ENCODE results near the gene CYREN.
"Not testable (repeated sequence)": the region's sequence is repeated elsewhere in the genome, so short reads cannot be mapped to it uniquely, and the experiment has no call there.

The CYREN gene

DNA sequence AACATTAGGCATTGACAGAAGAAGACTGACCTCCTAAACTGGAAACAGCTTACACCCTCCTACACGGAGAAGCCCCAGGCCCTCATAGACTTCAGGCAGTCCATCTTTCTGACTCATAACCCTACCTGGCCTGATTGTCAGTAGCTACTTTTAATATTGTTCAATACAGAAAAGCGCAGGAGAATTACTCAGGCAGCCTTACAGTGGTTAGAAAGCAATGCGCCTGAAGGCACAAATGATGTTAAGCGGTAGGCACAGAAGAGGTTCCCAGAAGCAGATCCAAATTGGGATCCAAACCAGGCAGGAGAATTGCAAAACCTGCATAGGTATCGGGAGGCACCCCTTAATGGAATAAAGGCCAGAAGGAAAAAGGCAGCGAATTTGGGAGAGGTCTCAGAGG, 5.4 kb upstream of the CYREN start:
- DNase-seq = no peak

DNA sequence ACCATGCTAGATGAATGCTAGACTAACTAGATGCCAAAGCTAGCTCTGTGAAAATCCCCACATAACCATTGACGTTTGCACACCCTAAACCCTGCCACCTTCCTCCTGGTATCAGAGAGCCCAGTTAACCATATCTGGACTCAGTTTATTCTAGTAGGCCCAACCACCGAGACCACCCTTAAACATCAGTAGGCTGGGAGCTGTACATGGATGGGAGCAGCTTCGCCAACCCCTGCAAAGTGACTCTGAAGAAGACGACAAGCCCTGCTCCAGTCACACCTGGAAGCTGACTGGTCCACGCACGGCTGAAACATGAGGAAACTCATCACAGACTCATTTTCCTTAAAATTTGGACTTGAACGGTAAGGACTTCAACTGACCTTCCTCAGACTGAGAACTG, 4.4 kb upstream of the CYREN start:
- no peak for DNase-seq

DNA sequence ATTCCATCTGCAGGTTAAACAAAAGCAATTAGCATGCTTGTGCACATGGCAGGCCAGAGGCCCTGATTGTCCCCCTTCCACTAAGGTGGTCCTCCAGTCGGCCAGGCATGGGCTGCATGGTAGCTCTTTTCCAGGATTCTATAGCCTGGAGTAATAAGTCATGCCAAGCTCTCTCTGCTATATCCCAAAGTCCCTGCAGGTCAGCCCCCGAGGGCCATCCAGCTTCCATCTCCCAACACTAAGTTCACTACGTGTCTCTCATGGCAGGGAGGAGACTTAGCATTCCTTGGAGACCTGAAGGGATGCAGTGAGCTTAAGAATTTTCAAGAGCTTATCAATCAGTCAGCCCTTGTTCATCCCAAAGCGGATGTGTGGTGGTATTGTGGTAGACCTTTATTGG, 3.4 kb upstream of the CYREN start:
- not testable (repeated sequence) for DNase-seq

DNA sequence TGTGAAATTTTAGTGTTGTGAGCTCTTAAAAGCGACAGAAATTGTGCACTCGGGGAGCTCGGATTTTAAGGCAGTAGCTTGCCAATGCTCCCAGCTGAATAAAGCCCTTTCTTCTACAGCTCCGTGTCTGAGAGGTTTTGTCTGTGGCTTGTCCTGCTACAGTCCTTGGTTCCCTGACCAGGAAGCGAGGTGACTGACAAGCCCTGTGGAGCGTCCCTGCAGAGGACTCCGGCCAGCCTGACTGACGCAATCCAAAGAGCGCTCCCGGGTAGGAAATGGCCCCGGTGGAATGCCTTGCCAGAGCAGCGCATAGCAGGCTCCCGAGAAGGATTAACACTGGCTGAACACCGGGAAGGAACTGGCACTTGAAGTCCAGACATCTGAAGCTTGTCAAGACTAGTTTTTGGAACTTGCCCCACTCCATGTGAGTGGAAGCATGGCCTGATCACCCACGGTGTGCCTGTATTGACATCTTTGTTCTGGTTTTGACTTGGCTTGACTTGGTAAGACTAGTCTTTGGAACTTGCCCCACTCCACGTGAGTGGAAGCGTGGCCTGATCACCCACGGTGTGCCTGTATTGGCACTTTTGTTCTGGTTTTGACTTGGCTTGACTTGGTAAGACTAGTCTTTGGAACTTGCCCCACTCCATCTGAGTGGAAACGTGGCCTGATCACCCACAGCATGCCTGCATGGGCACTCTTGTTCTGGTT, 1.2 kb upstream of the CYREN start:
- not testable (repeated sequence) for DNase-seq

DNA sequence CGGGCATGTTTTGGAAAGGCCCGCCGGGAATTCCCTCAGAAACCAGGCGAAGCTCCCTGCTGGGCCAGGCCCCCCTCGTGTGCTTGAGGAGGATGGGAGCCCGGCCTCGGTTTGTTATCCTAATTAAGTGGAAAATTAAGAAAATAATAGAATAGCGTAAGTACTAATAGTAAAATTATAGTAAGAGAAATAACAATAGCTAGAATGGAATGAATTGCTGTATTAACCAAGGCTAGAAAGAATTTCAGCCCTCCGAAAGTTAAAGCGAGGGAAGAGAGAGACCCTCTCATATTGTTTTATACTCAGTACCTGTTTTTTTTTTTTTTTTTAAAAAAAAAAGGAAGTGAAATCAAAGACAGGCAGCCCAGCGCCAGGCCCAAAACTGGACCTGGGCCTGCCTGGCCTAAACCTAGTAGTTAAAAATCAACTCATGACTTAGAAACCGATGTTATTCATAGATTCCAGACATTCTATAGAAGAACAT, 533 bp upstream of the CYREN start:
- DNase-seq = not testable (repeated sequence)

DNA sequence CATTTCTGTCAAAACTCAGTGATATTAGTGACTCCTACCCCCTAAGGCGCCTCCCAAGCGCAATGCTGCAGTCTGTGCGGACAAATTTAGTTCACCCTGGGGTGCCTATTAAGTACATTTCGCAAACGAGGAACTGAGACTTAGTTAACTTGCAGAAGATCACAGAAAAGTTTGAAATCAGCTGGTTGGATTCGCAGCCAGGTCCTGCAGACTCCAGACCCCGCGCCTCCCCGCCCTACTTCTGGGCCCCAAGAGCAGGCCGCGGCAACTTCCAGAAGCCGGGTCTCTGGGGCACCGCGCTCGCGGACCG, 588 bp downstream of the CYREN start:
- no peak for DNase-seq

DNA sequence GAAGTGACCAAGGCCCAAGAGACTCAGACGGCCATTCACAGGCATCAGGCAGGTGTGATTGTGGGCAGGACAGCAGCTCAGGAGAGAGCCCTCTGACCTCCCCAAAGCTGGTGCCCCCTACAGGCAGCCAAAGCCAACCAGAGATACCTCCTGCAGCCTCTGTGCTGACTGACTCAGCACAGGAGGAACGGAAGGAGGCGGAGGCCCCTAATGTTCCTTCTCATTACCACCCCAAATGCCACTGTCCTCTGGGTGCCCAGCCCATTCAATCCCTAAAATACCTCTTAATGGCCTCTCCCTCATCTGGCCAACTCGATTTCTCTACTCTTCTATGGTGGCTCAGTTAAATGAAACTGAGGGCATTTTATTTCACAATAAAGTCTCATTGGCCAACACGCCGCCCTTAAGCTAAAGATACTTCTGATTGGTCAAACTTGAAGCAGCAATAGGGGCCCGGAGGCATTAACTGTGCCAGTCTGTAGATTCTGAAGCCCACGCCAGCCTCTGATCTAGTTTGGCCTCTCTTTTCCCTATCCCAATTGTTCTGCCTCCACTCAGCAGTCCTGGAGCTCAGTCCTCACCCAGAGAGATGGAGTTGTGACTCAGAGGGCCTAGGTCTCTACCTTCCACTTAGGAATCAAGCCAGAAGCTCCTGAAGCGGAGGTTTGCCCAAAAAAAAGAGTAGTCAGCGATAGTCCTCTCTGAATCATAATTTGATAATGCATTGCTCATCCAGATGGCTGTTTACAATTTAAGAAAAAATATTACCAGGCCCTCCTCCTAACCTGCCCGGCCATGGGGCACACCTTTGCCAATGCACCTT, 1.2 kb downstream of the CYREN start:
- DNase-seq = no peak

DNA sequence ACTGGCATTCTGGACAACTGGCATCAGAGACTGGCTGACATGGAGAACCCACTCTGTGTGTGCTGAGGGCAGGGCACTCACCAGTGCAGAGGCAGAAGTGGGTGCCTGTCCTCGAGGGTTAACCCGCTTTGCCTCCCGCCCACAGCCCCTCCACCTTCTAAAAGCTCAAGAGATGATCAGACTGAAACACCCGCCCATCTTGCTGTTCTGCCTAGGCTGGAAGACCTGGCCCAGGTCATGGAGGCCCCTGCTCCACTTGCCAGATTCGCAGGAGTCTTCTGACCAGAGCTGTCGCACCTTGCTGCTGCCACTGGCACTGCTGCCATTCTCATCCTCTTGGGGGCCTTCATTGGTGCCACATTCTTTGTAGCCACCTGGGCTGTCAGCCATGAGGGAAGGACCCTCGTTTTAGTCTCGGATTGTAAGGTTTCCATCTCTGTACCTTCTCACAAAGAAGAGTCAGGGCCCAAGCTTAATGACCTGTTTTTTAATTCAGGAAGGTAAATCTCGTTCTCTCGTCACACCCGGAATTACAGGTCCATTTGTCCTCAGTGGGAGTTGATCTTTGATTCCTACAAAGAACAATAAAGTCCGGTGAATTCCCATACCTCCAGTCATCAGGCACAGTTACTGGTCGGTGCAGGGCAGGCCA, 1.9 kb downstream of the CYREN start:
- no peak for DNase-seq

DNA sequence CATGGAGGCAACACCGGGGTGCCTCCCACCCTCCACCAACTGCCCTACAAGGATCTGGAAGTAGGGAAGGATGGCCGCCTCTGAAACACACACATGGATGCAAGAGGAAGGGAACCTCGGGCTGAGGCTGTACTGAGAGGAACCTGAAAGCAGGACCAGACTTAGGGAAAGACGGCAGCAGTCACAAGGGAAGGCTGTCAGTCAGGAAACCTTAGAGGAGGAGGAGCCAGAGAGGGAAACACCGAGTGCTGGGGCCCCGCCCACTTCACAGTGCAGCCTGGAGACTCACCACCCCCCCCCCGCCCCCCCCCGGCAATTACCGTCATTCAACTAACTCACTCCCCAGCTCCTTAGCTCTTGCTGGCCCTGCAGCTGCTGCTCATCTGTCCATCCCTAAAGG, 2.5 kb downstream of the CYREN start:
- DNase-seq = no peak

DNA sequence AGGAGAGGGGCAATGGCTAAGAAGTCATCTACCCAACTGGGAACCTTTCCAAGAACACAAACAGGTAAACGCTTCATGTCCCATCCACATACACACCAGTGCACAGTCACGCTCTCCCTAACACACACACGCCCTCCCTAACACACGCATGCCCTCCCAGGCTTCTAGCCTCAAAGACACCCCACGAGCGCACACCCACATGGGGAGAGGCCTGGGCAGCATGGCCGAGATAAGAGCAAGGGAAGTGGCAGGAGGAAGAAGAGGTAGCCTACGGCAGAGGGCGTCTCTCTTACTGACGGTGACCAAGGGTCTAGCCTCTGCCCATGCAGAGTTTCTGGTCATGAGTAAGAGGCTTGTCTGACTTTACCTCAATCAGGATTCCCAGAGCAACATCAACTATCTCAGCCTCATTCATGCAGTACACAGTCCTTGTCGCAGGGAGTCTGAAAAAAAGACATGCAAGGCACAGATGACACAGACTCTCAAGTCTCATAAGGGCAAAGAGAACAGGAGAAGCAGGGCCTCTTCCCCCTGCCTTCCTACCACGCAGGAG, 3.1 kb downstream of the CYREN start:
- no peak for DNase-seq

DNA sequence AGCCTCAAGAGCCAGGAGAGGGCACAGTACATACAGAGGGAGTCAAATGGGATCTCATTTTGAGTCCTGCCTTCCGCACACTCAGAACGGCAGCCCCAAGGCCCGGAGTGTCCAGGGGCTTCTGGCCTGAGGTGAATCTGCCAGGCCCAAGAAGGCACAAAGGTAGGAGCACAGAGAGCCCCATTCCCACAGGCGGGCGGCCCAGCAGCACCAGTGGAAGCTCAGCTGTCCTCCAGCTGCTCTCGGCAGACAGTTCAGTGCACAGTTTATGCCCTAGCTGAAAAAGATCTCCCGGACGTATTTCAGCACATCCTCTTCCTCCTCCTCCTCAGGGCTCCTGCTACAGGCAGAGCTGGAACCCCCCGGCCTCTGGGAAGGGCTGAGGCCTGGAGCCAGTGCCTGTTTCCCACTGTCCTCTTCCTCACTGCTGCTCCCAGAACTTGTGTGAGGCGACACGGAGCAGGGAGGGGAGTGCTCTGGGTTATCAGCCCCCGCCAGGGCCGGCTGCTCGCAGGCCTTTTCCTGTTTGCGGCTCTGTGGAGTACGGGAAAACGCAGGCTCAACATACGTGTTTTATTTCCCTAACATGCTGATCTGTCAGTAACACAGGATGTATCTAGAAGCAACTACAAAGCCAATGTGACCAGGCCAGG, 4.0 kb downstream of the CYREN start:
- no peak for DNase-seq

DNA sequence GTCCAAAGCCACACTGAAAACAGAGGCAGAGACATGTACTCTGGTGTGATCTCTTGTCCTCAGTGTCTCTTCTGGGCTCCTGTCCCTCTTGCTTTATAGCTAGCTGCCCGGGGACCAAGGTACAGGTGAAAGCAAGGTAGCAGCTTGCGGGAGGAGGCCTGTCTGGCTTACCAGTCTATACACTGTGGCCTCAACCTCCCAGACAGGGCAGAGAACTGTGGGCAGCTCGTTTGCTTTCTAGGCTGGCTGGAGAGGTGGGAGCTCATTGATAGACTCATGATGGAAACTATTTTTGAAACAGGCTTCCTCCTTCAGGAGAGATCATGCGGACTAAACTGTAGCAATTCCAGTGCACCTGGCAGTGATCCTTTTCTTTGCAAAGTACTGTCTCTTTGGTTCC, 4.6 kb downstream of the CYREN start:
- no peak for DNase-seq

DNA sequence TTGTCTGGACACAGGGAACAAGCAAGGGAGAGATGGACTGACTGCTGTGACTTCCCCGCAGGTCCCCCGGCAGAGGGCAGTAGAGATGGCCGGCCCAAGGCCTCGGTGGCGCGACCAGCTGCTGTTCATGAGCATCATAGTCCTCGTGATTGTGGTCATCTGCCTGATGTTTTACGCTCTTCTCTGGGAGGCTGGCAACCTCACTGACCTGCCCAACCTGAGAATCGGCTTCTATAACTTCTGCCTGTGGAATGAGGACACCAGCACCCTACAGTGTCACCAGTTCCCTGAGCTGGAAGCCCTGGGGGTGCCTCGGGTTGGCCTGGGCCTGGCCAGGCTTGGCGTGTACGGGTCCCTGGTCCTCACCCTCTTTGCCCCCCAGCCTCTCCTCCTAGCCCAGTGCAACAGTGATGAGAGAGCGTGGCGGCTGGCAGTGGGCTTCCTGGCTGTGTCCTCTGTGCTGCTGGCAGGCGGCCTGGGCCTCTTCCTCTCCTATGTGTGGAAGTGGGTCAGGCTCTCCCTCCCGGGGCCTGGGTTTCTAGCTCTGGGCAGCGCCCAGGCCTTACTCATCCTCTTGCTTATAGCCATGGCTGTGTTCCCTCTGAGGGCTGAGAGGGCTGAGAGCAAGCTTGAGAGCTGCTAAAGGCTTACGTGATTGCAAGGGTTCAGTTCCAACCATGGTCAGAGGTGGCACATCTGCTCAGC, 6.0 kb downstream of the CYREN start:
- no peak for DNase-seq

DNA sequence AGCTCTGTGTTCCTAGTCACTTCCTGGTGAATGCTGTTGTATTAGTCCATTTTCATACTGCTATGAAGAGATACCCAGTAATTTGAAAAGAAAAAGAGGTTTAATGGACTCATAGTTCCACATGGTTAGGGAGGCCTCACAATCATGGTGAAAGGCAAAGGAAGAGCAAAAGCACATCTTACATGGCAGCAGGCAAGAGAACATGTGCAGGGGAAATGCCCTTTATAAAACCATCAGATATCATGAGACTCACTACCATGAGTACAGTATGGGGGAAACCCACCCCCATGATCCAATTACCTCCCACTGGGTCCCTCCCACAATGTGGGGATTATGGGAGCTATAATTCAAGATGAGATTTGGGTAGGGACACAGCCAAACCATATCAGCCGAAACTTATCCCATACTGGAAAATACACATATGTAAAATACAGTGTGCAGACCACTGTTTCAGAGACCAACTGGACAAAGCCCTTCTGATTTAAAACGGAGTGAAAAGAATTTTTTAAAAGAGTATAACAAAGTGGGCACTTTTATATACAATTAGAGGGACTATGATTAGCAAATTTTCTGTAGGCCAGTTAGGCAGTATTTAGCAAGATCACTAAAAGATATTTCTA, 8.0 kb downstream of the CYREN start:
- no peak for DNase-seq

DNA sequence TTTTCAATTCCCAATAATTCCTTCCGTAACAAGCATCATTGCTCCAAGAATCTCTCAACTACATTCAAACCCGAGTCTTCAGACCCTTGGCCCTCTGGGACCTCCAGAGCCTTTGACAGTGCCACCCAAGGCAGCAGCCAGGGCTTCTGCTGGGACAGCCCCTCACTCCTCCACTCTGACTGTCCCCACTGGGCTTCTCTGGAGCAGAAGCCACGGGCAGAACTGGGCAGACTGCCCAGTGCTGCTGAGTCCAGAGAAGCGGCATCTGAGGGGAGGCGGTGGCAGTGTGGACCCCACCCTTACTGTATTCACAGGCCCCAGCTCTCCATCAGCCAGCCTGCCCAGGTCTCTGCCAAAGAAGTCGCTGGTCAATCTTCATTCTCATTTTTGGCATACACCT, 8.8 kb downstream of the CYREN start:
- DNase-seq = no peak

DNA sequence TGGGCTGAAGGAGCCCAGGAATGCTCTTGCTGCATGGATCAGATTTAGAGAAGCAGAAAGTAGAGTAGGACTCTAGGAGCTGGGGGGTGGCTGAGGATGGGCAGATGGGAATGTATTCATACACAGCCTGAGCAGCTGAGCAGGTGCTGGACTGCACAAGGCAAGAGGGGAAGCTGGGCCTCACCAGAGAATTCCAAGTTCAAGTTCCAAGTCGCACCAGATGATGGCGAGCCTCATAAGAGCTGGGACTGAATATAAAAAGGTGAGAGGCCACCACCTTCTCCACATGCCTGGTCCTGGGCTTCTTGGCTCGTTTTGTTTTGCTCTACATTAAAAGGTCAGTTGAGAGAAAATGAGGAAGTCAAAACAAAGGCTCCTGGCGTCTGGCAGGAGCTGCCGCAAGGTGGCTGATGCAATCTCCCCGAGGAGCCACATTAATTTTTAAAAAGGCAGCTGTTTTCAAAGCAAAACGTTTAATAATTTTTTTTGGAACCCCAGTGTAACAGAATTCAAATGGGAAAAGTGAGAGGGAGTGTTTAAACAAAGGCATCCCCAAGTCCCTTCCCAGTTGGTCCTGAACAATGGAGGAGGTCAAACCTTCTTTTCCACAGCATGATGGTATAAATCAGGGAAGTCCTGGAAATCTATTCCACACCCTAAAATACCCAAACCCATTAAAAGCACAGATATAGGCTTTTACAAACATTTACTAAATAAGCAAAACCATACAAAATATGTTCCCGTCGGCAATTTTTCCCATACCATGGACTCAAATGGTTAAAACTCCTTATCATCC, 9.5 kb downstream of the CYREN start:
- DNase-seq = no peak

DNA sequence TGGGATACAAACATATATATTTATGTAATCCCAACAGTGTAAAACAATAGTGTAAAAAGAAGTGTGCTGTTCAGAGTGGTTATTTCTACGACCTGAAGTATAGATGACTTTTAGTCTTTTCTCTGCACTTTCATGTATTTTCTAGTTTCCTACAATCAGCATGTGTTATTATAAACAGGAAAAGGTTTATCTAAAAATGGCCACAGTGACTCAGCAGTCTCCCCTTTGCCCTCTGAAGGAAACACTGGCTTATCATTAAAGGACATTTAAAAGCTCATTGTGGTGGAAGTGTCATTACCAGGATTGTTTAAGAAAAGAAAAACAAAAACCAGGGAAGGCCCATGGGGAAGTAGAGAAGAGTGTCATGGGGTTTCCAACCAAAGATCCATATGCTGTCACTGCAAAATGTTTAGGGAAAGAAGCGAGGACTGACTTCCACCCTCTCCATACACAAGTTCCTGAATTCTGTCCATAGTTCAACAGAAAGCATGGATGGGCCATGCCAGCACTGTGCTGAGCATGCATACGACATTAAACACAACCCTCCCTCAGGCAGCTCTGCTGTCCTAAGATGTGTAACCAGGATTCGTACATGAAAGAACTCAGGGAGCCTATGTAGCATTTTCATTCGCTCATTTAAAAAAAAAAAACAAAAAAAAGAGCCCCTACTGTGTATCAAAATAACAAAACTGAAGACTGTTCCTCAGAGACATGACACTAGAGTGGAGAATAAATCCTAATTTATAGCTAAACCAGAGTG, 10.2 kb downstream of the CYREN start:
- no peak for DNase-seq

DNA sequence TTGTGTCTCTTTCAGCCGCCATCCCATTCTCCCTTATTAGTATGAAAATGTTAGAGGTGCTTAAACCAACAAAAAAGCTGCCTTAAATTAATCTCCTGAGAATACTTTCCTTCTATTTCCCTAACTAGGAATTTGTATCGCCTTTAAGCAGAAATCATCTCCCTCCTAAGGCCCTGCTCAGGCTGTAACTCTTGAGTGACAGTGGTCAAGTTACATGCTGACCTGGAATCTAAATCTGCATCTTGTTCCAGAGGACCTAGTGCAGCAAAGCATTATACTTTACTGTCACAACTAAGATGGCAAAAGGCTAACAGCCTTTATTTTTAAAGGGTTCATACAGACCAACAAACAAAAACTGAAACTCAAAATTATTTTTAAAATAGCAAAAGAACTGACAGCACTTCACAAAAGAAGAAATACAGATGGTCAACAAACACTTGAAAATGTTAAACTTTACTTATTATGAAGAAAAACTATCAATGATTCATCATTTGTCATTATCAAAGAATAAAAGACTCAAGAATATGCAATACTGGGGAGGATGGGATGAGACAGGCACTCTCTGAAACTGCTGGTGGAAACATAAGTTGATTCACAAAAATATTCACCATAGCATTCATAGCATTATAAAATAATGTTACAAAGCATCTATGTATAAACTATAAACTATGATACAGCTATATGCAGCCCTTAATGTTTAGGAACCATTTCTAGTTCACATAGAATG, 11.0 kb downstream of the CYREN start:
- no peak for DNase-seq

DNA sequence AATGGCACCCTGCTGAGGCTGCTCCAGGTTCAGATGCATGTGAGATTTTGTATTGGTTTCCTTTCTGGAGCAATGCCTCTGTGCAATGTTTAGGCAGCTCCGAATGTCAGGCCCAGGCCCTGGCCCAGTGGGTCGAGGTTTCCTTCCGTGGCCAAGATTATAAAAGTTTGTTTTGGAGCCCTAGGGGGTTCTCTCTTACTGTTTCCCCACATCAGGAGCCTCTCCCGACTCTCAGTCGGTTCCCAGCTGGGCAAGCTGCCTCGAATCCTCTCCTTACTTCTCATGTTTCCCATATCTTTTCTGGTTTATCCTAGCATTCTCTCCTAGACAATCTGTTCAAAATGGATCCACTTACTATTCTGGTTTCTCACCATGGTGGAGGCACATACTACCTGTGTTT, 11.6 kb downstream of the CYREN start:
- no peak for DNase-seq

All from SHP77 treated with DMSO at 0.1 percent for 48 hours (cell line).